GM12864 (cell line): ENCODE data around the gene TCAIM.
"Not testable (repeated sequence)": the region's sequence is repeated elsewhere in the genome, so short reads cannot be mapped to it uniquely, and the experiment has no call there.

ENCODE experiments used
- DNase-seq: peaks from one replicate; pipeline ENCODE4 v3.0.0-alpha.2; 2011; ENCODE audit warnings: low read depth
- H3K4me3 ChIP-seq: 2 replicates; pipeline ENCODE4 v1.5.1; 2011; ENCODE audit warnings: mild to moderate bottlenecking, low read depth, low read length, control low read depth
- TF ChIP-seq, protein P1 (sequence below): IDR thresholded peaks from 2 replicates; pipeline ENCODE4 v1.5.1; 2011; ENCODE audit warnings: low read depth, mild to moderate bottlenecking, moderate library complexity, low read length, control low read depth, inconsistent platforms; ENCODE audit errors: missing control alignments

The TCAIM gene

DNA sequence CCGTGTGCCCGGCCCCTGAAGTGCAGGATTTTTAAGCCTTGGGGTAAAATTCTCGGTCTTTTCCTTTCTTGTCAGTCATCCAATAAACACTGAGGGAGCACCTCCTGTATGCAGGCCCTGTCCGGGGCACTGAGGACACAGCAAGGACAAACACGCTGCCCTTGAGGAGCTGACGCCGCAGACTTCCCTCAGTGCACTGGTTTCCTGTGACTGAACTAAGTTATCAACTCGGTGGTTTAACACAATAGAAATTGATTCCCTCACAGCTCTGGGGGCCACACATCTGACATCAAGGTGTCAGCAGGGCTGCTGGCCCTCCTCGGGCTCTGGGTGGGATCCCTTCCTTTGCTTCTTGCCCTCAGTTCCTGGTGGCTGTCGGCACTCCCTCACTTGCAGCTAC lies 73.8 kb downstream of the TCAIM start:
- no peak for DNase-seq
- TF ChIP-seq, protein P1, sequence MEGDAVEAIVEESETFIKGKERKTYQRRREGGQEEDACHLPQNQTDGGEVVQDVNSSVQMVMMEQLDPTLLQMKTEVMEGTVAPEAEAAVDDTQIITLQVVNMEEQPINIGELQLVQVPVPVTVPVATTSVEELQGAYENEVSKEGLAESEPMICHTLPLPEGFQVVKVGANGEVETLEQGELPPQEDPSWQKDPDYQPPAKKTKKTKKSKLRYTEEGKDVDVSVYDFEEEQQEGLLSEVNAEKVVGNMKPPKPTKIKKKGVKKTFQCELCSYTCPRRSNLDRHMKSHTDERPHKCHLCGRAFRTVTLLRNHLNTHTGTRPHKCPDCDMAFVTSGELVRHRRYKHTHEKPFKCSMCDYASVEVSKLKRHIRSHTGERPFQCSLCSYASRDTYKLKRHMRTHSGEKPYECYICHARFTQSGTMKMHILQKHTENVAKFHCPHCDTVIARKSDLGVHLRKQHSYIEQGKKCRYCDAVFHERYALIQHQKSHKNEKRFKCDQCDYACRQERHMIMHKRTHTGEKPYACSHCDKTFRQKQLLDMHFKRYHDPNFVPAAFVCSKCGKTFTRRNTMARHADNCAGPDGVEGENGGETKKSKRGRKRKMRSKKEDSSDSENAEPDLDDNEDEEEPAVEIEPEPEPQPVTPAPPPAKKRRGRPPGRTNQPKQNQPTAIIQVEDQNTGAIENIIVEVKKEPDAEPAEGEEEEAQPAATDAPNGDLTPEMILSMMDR = no peak
- no peak overlapping the region for H3K4me3 ChIP-seq

DNA sequence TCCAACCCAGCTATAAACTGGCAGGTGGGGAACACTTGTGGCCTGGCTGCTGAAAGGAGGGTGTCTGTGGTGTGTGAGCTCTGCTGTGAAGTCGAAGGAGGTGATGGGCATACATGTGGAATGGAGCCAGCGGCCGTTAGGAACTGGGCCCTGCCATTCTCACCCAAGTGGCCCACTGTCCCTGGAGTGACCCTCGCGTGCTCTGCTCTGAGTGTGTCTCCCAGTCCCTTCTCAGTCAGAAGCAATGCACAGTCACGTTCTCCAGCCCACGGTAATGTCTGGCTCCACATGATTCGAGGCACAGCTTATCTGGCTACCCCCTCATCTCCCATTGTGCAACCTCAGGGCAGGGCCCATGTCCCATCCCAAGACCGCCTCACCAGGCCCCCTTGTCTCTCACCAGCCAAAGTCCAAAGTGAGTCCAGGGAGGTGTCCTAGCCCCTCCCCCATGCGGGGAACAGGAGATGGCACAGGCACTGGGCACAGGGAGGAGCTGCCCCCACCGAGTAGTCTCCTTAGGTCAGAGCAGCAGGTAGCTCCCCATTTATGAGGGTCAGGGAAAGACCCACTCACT lies 76.0 kb downstream of the TCAIM start:
- H3K4me3 ChIP-seq = no peak overlapping the region
- TF ChIP-seq, protein P1 = no peak
- no peak for DNase-seq

DNA sequence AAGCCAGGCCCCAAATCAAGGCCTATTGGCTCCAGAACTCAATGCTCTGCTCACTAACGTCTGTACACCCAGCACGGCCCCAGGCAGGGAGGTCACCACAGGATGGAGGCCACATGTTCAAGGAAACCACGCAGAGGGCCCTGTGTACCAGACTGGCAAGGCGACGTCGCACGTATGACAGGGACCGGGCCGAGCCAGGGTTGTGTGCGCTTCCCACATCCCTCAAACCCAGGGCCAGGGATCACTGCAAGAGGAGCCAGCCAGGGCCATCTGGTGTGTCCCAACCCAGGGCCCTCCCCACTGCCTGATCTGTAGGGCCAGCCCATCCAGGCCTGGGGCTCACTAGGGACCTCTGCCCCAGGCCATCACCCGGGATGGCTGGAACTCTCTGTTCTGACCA lies 76.9 kb downstream of the TCAIM start:
- TF ChIP-seq, protein P1 = no peak
- no peak overlapping the region for H3K4me3 ChIP-seq
- DNase-seq = no peak

DNA sequence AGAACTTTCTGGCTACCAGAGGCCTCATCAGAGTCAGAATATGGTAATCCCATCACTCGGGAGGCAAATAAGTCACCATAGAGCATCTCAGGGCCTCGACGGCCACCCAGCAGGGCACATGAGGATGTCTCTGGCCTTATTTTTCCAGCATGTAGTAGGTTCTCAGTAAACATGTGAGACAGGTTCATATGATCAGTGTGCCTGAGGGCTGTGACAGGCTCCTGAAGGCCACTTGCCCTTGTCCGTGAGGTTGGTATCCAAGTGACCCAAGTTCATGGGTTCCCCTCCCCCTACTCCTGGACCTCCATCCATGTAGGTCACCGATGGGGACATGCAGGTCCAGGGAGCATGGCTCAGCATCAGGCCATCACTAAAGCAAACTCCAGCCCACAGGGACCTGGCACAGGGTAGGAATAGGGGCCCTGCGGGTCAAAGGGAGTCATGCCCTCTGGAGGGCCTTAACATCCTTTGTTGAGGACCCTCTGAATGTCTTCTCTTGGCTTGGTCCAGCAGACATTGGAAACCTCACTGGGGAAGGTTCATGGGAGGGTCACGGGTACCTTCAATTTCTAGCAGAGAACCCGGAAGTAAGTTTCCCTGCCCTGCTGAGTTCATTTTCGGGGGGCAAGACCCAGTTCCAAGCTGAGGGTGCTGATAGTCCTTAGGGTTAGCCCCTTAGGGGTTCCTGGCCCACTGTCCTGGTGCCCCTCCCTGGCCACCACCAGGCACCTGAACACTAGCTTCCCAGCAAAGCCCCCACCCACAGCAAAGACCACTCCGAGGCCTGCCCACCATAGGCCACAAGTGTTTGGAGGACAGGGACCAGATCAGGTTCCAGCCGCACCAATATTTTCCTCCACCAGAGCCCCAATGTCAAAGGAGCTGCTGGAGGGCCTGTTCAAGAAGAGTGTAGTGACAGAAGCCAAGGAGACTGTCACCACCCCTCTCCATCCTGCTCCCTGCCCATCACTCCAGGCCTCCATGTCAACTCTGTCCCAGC lies 77.8 kb downstream of the TCAIM start:
- TF ChIP-seq, protein P1 = no peak

DNA sequence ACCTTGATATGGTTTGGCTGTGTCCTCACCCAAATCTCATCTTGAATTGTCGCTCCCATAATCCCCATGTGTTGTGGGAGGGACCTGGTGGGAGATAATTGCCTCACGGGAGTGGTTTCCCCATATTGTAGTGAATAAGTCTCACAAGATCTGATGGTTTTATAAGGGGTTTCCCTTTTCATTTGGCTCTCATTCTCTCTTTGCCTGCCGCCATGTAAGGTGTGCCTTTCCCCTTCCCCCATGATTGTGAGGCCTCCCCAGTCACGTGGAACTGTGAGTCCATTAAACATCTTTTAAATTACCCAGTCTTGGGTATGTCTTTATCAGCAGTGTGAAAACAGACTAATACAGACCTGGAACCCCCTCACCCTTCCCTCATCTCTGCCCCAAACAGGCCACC lies 79.6 kb downstream of the TCAIM start:
- H3K4me3 ChIP-seq, DNase-seq: not testable (repeated sequence)

More for the DNA sequence above, 77.8 kb downstream of the TCAIM start:
- H3K4me3 ChIP-seq = no peak overlapping the region
- DNase-seq = no peak

DNA sequence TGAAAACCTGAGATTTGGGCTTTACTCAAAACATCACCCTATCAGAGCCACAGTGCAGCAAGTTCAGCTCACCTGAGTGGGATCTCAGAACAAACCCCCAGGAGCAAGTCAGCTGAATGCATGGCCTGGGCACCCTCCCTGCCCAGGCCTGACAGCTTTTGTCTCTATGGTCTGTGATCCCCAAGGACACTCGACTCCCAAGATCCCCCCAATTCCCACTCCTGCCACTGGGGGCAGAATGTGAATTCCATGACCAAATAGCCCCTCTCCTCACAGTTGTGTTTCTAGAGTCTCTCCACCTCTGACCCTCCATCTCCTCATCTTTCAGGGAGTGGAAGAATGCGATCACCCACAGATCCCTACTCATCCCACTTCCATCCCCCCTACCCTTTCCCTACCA lies 80.0 kb downstream of the TCAIM start:
- TF ChIP-seq, protein P1 = peak; percentile 60
- no peak overlapping the region for H3K4me3 ChIP-seq
- no peak for DNase-seq

DNA sequence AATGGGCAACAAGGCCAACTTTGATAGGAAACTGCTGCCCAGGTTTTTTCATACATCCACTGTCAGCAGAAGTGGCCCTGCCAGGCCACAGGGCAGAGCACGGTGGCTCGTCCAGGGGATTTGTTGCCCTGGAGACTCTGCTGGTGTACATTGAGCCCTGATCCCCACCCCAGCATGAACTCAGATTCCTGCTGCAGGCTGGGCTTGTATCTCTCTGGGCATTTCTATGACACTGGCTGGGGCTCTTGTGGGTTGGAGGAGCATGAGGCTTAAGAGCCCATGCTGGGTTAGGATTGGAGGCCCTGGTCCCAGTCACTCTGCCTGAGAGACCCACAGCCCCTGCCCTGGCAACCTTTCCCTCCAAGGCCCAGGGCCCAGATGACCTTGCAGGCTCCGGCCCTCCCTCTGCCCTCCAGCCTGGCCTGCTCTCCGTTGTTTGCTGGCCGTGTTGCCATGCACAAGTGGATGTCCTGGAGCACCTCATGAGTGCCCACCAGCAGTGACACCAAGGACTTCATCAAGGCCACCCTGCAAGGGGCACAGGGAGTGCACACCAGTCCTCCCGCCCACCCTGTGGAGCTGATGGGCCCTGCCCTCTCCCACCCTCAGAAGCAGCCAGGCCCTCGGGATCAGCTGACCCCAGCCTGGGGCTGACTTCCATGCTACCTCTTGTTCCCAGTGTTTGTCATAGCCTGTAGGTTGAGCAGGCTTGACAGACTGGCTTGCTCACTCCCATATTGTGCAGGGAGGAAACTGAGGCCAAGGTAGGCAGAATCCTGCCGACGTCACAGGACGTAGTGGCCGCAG lies 80.8 kb downstream of the TCAIM start:
- H3K4me3 ChIP-seq = no peak overlapping the region
- TF ChIP-seq, protein P1 = no peak
- no peak for DNase-seq
